CD4-positive, alpha-beta T cell treated with Interleukin-4 for 1 hour (primary cell): ENCODE data around the gene SLC2A11.

Experiments
- DNase-seq, 2 donors: peaks; one replicate each; pipeline ENCODE4 v3.0.0-alpha.2; 2020 to 2022

SLC2A11 gene

DNA sequence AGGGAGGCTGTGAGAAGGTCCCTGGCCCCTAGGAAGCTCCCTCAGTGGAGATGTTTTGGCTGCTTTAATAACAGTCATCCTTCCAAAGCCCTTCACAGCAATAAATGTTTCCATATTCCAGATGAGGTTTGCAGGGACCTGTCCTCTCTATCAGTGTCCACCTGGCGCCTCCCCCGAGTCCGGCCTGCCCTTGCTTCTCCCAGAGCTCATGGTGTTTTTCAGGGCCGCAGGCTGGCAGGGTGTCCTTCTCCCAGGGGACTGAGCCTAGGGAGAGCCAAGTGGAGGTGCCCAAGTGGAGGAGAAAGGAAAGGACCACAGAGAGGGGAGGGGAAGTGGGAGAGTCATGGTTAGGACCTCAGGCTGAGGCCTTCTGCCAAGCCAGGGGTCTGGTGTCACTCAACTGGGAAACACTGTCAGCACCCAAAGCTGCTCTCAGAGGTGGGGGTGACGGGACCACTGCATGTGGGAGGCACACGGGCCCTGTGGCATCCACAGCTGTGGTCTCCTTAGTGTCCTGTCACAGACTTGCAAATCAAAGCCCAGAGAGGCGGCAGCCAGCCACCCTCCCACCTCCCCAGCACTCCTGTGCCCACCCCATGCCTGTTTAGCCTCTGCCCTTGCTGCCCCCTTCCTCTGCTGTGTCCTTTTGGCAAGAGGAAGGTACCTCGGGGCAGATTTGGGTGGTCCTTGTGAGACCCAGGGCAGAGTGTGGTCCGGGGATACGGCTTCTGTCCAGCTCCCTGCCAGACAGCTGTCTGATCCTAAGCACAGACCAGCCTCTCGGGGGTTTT, 25.3 kb upstream of the SLC2A11 start:
- no peak for DNase-seq

DNA sequence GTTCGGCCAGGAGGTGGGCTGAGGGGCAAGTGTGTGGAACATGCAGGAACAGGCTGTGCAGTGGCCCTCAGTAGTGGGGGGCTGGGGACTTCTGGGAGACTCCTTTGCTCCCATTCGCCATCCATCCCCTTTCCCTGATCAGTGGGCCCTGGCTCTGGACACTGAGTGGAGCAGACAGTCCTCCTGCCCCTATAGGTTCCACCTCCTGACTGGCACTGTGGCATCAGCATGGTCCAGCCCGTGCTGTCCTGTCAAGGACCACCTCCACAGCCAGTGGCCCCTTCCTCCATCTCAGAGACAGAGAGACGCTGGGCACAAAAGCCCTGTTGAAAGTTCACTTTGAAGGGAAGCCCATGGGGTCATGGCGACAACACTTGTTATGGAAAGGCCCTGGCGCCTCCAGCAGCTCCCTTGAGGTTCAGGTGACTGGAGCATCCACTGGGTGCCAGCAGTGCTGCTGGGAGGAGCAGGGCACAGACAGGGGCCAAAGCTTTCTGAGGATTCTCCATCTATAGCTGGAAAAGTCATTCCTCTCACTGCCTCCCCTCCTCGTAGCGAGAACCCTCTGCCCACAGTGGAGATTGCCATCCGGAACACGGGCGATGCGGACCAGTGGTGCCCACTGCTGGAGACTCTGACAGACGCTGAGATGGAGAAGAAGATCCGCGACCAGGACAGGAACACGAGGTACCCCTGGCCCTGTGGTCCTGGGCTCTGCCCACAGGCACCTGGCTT, 24.5 kb upstream of the SLC2A11 start:
- DNase-seq = no peak

DNA sequence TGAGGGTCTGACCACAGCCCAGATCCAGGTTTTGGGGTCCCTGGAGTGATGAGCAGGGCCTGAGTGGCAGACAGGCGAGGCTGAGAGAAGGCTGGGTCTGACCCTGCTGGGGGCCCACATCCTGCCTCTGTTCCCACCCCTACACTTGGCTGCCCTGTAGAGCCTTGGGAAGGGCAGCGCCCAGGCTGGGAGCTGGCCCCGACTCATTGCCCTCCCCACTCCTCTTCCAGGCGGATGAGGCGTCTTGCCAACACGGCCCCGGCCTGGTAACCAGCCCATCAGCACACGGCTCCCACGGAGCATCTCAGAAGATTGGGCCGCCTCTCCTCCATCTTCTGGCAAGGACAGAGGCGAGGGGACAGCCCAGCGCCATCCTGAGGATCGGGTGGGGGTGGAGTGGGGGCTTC, 23.8 kb upstream of the SLC2A11 start:
- DNase-seq = no peak

DNA sequence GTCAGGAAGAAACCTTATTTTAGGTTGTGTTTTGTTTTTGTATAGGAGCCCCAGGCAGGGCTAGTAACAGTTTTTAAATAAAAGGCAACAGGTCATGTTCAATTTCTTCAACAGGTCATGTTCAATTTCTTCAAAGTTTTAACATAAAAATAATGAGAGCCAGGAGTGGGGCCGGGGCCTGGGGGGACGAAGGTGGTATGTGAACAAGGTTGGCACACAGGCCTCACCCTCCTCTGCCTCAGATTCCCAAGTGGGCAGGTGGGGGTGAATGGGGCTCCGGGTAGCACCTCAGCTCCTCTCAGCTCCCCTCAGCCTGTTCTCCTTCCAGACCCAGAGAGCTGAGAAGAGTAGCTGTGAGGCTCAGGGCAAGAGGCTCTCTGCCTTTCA, 23.3 kb upstream of the SLC2A11 start:
- no peak for DNase-seq

DNA sequence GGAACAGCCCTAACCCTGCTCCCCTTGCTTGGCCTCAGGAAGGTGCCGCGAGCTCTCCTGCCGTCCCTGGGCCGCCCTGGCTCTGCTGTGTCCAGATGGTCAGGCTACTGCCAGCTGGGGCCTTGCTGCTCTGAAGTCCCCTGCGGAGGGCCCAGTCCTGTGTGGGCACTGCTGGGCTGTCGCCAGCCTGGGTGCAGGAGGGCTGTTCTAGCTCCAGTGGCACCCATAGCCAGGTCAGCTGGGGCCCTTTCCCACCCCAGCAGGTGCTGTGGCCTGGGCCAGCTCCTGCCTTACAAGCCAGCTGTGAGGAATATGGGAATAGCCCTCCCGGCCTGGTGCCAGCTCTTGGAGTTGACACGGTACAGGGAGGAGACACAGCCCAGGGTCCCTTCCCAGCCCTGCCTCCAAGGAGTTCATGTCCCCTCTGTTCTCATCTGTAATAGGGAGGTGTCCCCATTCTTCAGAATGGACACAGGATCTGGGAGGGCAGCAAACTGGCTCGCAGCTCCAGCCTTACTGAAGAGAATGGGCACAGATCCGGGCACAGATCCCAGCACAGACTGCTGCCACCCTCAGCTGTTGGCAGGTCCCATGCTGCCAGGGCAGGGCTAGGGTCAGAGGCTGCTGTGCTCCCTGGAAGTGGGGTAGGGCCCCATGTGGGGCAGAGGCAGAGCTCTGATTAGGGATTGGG, 22.7 kb upstream of the SLC2A11 start:
- DNase-seq = no peak

DNA sequence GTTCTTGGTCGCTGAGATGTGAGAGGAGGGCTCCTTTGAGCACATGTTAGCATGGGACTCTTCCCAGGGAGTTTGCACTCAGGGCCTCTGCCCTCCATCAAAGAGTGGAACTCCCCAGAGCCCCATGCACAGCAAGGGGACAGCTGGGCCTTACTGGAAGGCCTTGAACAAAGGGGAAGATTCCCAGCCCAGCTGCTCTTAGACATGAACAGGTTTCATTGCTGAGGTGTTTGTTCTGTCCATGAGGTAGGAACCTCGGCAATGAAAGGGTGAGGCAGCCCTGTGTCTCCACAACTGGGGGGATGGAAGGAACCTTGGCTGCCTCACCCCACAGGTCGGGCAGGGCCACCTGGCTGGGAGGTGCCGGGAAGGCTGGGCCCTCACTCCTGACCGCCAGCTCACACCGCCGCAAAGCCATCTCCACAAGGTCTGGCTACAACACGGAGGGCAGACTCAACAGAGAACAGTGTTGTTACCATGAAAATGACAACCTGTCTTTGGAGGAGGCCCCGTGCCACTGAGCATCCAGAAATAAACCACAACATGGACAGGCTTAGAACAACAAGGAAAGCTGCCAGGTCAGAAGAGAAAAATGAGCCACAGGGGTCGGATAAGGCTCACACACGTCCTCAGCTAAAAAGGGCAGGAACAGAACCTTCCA, 22.1 kb upstream of the SLC2A11 start:
- no peak for DNase-seq

DNA sequence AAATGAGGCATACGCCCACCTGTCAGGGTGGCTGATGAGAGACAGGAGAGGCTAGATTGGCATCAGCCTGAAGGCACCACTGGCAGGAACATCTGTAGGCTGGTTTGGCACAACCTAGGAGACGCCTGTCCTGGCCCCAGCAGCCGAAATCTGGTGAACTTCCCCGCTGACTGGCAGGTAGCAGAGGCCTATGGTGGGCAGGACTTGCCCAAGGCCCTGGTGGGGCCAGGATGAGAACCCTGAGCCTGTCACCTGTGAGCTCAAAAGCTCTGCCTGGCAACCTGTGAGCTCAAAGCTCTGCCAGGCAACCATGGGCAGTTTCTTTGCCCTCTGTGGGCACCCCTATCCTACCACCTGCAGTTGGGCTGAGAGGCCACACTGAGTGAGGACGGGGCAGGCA, 21.4 kb upstream of the SLC2A11 start:
- no peak for DNase-seq

DNA sequence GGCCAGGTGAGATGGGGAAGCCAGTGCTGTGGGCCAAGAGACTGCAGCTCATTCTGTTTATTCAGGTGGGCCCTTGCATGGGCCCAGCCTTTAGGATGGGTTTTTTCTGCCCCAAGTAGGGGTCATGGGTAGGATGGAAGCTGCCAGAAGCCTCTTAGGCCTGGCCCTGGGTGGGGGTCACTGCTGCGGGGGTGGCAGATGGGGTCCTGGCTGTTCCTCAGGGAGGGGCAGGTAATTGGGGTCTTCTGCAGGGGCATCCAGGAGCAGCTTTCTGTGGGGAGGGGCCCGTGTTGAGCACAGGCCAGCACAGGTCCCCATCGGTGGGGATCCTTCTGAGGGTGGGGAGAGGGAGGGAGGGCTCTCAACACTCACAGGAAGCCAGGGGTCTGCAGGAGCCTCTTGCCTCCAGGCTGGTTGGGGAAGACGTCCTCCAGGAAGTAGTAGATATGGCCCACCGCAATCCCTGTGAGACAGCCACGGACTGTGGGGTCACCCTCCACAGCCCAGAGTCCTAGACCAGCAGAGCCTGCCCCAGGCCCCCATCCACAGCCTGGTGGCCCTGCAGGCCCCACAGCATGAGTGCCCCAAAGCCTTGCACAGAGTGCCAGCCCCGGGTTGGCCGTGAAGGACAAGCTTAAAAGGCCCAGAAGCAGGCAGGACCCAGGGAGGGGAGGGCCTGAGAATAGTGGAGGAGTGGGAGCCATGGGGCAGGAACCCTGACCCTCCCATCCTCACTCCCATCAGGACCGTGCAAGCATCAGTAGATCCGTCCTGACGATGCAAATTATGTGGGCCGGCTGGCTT, 20.8 kb upstream of the SLC2A11 start:
- no peak for DNase-seq

DNA sequence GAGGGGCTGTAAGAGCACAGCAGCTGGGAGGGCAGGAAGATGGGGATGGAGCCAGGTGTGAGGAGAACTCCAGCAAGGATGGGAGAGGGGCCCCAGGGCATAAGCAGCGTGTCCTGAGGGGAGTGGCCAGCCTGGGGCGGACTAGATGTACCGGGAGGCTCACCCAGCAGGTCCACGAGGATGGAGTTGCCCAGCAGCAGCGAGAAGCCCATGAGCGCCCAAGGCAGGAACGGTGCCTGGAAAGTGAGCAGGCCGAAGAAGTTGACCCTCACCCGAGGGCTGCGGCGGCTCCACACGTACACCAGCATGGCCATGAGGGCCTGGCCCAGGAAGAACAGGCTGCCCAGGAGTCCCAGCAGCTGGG, 20.2 kb upstream of the SLC2A11 start:
- DNase-seq = no peak

DNA sequence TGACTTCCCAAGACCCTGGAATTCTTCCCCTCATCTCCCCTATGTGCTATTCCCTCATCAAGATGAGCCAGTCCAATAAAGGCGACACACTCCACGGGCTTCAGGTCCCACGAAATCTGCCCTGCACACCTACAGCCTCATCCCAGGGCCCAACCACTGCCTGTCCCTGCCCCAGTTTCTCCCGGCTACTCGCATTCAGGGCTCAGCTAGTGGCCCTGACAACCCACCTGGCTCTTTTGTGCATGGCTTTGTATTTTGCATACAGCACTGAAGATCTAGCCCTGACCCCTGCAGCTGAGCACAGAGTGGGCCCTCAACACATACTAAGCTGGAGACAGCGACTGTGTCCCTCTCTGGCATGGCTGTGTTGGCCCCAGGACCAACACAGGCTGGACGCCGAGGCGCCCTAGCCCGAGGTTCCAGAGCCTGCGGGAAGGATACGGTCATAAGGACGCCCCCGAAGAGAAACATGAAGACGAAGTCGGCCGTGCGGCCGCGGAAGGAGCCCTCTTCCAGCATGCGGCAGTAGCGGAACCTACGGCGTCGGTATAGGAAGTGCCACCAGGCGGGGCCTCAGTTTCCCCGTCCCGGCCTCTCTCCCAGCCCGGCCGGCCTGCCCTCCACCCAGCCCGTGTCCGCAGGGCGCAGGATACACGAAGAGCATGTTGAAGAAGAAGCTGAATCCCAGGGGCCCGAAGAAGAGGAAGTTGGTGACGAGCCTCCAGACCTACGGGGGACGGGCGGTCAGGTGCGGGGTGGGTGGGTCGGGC, 19.6 kb upstream of the SLC2A11 start:
- no peak for DNase-seq

- DNase-seq = peak; percentile 98 to 99
Measured at GRCh38 chr22:23838681-23839468, 18.8 kb upstream of the SLC2A11 start, which contains the start of gene DERL3. Gene DERL3, minus strand, starts transcription at chr22:23839006. Its CDS starts 19 bp downstream, at chr22:23838987.

DNA sequence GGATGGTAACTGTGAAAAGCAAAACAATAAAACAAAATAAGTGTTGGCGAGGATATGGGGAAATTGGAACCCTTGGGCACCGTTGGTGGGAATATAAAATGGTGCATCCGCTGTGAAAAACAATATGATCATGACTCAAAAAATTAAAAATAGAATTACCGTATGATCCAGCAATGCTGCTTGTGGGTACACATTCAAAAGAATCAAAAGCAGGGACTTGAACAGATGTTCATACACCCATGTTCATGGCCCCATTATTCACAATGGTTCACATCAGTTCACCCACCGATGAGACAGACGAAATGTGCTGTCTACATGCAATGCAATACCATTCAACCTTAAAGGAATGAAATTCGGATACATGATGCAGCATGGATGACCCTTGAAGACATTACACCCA, 17.6 kb upstream of the SLC2A11 start:
- no peak for DNase-seq

DNA sequence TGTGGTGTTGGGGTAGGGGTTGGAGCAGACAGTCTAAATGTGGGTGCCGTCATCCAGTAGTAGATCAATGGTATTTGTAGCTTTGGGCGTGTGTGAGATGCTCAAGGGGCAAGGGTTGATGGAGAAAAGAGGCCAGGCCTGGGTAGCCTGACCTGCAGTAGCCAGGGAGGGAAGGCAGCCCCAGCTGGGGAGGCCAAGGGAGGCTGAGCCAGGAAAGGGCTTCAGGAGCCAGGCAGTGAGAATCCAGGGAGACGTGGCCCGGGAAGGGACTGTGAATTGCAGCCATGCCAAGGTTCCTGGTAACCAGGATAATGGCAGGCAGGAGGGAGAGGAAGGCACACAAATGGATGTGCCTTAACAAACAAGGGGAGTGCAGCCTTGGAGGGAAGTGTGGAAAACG, 16.4 kb upstream of the SLC2A11 start:
- no peak for DNase-seq

DNA sequence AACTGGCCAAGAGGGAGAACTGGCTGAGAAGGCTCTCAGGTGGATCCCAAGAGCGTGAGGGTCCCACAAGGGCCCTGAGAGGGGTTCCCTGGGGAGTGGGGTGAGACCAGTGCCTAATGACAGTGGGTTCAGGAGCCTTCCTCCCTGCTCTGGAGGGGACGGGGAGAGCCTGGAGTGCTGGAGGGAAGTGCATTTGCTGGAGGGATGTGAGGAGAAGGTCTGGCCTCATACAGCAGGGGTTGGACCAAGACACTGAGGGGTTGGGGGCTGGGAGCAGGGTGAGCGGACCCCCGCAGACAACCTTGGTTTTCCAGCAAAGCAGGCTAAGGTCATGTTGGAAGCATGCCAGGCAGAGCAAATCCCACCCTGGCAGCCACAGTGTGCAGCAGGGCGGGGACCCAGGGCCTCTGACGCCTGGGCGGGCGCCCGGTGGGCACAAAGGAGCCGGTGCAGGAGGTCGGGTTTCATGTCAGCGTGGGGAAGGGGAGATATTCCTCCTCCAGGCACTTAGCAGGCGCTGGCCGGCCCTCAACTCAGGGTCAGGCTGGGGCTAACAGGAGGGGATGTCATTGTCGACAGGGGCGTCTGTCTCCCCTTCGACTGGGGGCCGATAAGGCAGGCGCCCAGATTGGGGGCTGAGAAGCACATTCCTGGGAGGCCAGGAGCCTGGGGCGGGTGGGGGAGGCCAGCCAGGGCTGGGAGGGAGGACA, 15.8 kb upstream of the SLC2A11 start:
- DNase-seq = no peak

DNA sequence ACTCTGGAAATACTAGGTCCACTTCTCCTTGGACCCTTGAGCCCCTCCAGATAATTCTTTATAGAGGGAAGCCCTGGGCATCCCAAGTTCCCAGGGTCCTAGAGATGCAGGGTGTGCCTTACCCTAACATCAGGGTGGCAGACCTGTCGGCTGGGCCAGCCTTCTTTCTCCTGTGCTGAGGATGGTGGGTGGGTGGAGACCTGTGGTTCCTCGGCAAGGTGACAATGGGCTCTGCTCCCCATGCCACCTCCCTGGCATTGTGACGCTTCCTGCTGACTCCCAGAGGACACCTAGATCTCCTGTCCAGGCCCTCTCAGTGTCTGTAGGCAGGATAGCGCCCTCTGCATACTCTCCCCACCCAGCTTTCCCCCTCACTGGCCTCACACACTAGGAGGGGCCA, 15.1 kb upstream of the SLC2A11 start:
- no peak for DNase-seq

DNA sequence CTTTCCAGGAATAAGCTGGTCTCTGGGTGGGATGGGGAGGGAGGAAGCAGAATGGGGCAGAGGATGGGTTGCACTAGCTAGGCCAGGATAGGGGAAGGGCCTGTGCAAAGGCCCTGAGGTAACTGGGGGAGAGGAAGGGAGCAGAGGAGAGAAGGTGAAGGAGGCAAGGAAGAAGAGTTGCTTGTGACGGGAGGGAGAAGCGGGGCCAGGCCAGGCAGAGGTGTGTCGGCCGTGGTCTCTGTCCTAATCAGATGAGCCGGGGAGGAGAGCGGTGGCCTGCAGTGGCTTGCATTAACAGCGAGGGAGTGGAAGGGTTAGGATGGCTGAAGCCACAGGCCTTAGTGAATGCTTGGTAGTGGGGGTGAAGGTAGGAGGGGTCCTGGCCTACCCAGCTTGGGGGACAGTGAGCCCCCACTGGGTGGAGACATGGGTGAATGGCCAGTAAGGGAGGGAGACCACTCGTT, 12.9 kb upstream of the SLC2A11 start:
- no peak for DNase-seq

DNA sequence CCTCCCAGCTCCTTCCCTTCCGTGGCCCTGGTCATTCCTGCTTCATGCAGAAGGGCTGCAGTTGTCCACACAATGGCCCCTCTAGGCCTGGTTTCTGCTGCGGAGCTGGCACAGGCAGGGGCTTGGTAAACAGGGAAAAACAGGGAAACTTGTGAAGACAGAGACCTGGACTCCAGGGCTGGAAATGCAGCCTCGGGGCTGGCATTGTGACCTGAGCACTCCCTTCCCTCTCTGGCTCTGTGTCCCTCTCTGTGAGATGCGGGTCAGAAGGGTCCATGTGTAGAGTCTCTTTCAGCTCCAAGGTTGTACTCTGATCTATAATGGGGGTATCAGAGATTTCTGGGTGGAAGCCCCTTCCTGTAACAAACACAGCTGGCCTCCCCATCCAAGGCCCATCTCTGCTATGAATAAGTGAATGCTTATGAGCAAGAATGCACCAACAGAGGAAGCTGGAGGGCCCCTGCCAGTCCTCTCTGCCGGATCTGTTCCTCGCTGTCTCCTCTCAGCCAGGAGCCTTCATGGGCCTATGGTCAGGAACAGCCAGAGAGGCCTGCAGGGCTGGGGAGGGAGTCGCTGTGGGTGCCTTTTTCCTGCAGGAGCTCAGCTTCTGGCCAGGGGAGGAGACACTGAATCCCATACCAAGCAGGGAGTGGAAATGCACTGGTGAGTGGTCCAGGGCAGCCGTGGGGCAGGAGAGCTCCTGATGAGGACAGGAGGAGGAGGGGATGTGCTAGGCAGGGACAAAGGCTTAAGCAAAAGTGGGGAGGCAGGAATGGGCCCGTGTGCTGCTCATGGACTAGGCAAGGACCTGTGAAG, 12.2 kb upstream of the SLC2A11 start:
- DNase-seq = no peak

DNA sequence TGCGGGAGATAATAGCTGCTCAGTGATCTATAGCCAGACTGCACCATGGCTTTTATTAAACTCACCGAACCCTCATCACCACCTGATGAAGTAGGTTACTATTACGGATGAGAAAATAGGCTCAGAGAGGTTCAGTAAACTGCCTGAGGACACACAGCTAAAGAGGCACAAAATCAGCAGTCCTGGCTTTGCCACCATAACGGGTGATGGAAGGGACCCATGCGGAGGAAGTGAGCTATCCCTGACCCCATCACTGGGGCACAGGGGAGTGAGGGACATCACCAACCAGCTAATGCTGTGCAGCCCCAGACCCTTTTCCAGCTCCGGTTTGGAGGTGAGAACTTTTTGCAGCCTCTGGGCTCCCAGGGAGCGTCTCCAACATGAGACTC, 11.6 kb upstream of the SLC2A11 start:
- DNase-seq = no peak

- DNase-seq = no peak
Measured at GRCh38 chr22:23847310-23847920, 10.3 kb upstream of the SLC2A11 start.
